Measurements from ENCODE around the gene EBP.
"Not testable (repeated sequence)": the region's sequence is repeated elsewhere in the genome, so short reads cannot be mapped to it uniquely, and the experiment has no call there.

EBP gene

DNA sequence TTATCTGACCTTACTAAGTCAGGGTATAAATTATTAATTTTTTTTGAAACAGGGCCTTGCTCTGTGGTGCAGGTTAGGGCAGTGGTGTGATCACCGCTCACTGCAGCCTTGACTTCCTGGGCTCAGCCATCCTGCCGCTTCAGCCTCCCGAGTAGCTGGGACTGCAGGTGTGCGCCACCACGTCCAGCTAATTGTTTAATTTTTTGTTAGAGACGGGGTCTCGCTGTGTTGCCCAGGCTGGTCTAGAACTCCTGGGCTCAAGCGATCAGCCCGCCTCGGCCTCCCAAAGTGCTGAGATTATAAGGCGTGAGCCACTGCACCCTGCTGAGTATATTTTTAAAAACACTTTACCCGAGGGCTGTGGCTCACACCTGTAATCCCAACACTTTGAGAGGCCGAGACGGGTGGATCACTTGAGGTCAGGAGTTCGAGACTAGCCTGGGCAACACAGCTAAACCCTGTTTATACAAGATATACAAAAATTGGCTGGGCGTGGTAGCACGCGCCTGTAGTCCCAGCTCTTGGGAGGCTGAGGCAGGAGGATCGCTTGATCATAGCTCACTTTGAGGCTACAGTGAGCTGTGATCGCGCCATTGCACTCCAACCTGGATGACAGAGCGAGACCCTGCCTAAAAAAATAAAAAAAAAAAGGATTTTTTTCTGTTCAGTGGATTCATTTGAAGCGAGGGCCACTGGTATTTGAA lies 17.2 kb downstream of the EBP start:
- H3K36me3 ChIP-seq (ENCODE audit: control insufficient read depth, insufficient read depth, low read length): no peaks in the 10 kb centered on the region
- H3K9me3 ChIP-seq (ENCODE audit: control insufficient read depth, low read length): no peaks in the 10 kb centered on the region
- H3K27ac ChIP-seq (ENCODE audit: insufficient read depth, low read length, poor library complexity, severe bottlenecking): peak overlapping the region; percentile 91
- no peak overlapping the region for H3K4me3 ChIP-seq (ENCODE audit: insufficient read depth, low read depth, low read length, poor library complexity, severe bottlenecking)
- H3K4me1 ChIP-seq (ENCODE audit: control insufficient read depth, insufficient read depth, low read length, poor library complexity, severe bottlenecking): peaks cover 11% of the 10 kb centered on the region
- DNase-seq: no peak
- H3K27me3 ChIP-seq (replicated peaks; ENCODE audit: control insufficient read depth, insufficient read depth, low read length, poor library complexity, severe bottlenecking): no peaks in the 10 kb centered on the region

DNA sequence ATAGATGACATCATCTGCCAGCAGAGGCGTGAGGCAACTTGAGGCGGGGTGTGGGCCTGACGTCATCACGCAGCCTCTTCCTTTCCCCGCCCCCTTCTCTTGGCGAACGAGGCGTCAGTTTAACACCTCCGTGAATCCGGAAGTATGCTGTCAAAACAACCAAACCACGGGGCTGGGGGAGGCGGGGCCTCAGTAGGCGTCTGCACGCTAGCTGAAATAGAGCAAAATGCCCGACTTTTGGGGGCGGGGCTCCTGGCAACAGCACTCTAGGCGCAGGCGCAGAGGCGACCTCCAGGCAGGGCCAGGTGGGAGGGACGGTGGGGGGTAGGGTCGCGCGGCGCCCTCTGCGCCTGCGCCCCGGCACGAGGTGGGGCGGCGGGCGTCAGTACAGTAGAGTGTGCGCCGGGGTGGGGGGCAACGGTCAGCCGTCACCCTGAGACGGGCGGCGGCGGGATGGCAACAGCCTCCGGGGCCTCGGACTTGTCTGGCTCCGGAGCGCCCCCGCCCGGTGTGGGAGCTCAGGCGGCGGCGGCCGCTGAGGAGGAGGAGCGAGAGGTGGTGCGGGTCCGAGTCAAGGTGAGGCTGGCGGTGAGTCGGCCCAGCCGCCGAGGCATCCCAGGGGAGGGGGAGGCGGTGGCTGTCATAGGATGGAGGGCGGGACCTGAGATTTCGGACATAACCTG lies 17.9 kb downstream of the EBP start, which contains the start of gene TBC1D25:
Gene TBC1D25, plus strand, starts transcription at position 370 of the 683 bp plus-strand sequence. Its CDS starts 84 bp downstream, at position 454.
- Histone ChIP-seq H3K27ac (ENCODE audit: insufficient read depth, low read length, poor library complexity, severe bottlenecking) (peak within 1 kb of the TSS; percentile 91), H3K27me3 (replicated peaks; ENCODE audit: control insufficient read depth, insufficient read depth, low read length, poor library complexity, severe bottlenecking) (no peaks in the 10 kb centered on the region), H3K36me3 (ENCODE audit: control insufficient read depth, insufficient read depth, low read length) (no peaks in the 10 kb centered on the region), H3K4me1 (ENCODE audit: control insufficient read depth, insufficient read depth, low read length, poor library complexity, severe bottlenecking) (peaks cover 11% of the 10 kb centered on the region), H3K9me3 (ENCODE audit: control insufficient read depth, low read length) (no peaks in the 10 kb centered on the region), H3K4me3 (ENCODE audit: insufficient read depth, low read depth, low read length, poor library complexity, severe bottlenecking) (peak within 1 kb of the TSS; percentile 61)
- peak; percentile 96 for DNase-seq

DNA sequence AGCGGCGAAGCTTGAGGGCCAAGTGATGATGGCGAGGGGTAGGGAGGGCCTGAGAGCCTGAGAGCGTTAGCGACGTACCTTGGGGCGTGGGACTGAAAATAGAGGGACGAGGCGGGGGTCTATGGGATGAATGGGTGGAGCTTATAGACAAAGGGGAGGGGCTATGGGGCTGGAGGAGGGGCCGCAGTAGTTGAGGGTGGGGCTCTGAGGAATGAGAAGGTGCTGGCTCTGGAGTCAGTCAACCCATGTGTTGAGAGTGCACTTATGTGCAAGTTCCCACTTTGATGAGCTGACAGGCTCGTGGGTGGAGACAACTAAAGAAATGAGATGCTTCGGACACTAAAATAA lies 18.4 kb downstream of the EBP start:
- H3K4me1 ChIP-seq (ENCODE audit: control insufficient read depth, insufficient read depth, low read length, poor library complexity, severe bottlenecking): peaks cover 11% of the 10 kb centered on the region
- H3K27me3 ChIP-seq (replicated peaks; ENCODE audit: control insufficient read depth, insufficient read depth, low read length, poor library complexity, severe bottlenecking): no peaks in the 10 kb centered on the region
- peak overlapping the region; percentile 91 for H3K27ac ChIP-seq (ENCODE audit: insufficient read depth, low read length, poor library complexity, severe bottlenecking)
- no peaks in the 10 kb centered on the region for H3K36me3 ChIP-seq (ENCODE audit: control insufficient read depth, insufficient read depth, low read length)
- peak overlapping the region; percentile 61 for H3K4me3 ChIP-seq (ENCODE audit: insufficient read depth, low read depth, low read length, poor library complexity, severe bottlenecking)
- H3K9me3 ChIP-seq (ENCODE audit: control insufficient read depth, low read length): no peaks in the 10 kb centered on the region
- peak; percentile 41 to 47 (median 44) for DNase-seq

DNA sequence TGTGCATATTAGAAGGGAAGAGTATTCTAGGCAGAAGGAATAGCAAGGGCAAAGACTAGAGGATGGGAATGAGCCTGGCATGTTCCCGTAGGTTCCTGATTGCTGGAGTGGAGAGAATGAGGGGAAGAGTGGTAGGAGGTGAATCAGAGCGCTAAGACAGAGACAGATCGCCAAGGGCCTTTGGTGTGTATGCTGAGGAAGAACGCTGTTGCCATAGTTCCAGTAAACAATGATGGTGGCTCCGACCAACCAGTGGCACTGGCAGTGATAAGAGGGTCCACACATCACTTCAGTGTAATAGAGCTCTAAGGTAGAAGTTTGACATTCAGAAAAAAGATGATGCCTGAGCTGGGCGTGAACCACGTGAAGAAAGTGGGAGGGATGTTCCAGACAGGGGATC lies 18.9 kb downstream of the EBP start:
- Histone ChIP-seq H3K27ac (ENCODE audit: insufficient read depth, low read length, poor library complexity, severe bottlenecking) (peak overlapping the region; percentile 91), H3K36me3 (ENCODE audit: control insufficient read depth, insufficient read depth, low read length) (no peaks in the 10 kb centered on the region), H3K4me3 (ENCODE audit: insufficient read depth, low read depth, low read length, poor library complexity, severe bottlenecking) (peak overlapping the region; percentile 61), H3K4me1 (ENCODE audit: control insufficient read depth, insufficient read depth, low read length, poor library complexity, severe bottlenecking) (peaks cover 11% of the 10 kb centered on the region), H3K27me3 (replicated peaks; ENCODE audit: control insufficient read depth, insufficient read depth, low read length, poor library complexity, severe bottlenecking) (no peaks in the 10 kb centered on the region), H3K9me3 (ENCODE audit: control insufficient read depth, low read length) (no peaks in the 10 kb centered on the region)
- DNase-seq: no peak

DNA sequence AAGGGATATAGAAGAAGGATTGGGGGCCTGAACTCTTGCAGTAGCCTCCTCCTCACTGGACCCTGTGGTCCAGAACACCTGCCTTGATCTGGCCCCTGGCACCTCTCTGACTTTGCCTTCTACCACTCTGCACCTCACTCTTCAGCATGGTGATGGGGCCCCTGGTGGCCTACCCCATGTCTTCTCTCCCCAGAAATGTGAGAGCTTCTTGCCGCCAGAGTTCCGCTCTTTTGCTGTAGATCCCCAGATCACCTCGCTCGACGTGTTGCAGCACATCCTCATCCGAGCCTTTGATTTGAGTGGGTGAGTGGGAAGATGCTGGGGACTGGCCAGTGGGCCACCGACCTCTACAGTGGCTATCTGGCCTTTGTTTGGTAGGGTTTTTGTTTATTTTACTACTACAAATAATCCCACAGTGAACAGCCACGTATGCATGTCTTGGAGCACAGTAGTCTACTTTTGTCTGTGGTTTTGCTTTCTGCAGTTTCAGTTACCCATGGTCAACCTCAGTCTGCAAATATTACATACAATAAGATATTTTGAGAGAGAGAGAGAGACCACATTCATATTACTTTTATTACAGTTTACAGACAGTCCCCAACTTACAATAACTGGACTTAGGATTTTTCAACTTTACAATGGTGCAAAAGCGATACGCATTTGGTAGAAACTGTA lies 19.7 kb downstream of the EBP start:
- Histone ChIP-seq H3K4me1 (ENCODE audit: control insufficient read depth, insufficient read depth, low read length, poor library complexity, severe bottlenecking) (peaks cover 11% of the 10 kb centered on the region), H3K9me3 (ENCODE audit: control insufficient read depth, low read length) (no peaks in the 10 kb centered on the region), H3K36me3 (ENCODE audit: control insufficient read depth, insufficient read depth, low read length) (no peaks in the 10 kb centered on the region), H3K27me3 (replicated peaks; ENCODE audit: control insufficient read depth, insufficient read depth, low read length, poor library complexity, severe bottlenecking) (no peaks in the 10 kb centered on the region), H3K4me3 (ENCODE audit: insufficient read depth, low read depth, low read length, poor library complexity, severe bottlenecking) (no peak overlapping the region), H3K27ac (ENCODE audit: insufficient read depth, low read length, poor library complexity, severe bottlenecking) (no peak overlapping the region)
- DNase-seq: no peak

DNA sequence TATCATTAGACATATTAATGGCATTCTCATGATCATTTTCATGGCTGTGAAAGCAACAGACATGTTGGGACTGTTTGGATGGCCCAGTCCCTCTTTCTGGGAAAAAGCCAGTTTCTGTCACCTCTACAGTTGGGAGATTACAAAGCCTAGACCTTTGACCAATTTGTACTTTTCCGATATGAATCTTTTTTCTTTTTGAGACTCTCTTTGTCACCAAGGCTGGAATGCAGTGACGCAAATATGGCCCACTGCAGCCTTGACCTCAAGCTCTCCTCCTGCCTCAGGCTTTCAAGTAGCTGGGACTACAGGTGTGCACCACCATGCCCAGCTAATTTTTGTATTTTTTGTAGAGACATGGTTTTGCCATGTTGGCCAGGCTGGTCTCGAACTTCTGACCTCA lies 27.3 kb downstream of the EBP start:
- DNase-seq: no peak
- H3K4me1 ChIP-seq (ENCODE audit: control insufficient read depth, insufficient read depth, low read length, poor library complexity, severe bottlenecking): no peaks in the 10 kb centered on the region
- H3K4me3 ChIP-seq (ENCODE audit: insufficient read depth, low read depth, low read length, poor library complexity, severe bottlenecking): no peak overlapping the region
- no peaks in the 10 kb centered on the region for H3K27me3 ChIP-seq (replicated peaks; ENCODE audit: control insufficient read depth, insufficient read depth, low read length, poor library complexity, severe bottlenecking)
- no peak overlapping the region for H3K27ac ChIP-seq (ENCODE audit: insufficient read depth, low read length, poor library complexity, severe bottlenecking)
- H3K36me3 ChIP-seq (ENCODE audit: control insufficient read depth, insufficient read depth, low read length): peaks cover 5% of the 10 kb centered on the region
- H3K9me3 ChIP-seq (ENCODE audit: control insufficient read depth, low read length): no peaks in the 10 kb centered on the region

DNA sequence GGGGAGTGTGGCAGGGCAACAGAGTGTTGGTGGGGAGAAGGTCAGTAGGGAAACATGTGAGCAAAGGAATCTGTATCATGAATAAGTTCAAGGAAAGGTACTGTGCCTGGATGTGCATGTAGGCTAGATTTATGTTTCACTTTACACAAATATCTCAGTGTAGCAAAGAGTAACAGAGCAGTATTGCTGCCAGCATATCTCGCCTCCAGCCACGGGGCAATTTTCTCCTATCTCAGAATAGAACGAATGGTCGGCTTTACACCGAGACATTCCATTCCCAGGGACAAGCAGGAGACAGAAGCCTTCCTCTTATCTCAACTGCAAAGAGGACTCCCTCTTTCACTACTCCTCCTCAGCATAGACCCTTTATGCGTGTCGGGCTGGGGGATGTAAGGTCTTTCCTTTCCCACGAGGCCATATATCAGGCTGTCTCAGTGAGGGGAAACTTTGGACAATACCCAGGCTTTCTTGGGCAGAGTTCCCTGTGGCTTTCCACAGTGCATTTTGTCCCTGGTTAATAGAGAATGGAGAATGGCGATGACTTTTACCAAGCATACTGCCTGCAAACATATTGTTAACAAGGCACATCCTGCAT lies 34.2 kb downstream of the EBP start:
- H3K27me3 ChIP-seq (replicated peaks; ENCODE audit: control insufficient read depth, insufficient read depth, low read length, poor library complexity, severe bottlenecking); H3K4me3 ChIP-seq (ENCODE audit: insufficient read depth, low read depth, low read length, poor library complexity, severe bottlenecking); H3K9me3 ChIP-seq (ENCODE audit: control insufficient read depth, low read length); H3K36me3 ChIP-seq (ENCODE audit: control insufficient read depth, insufficient read depth, low read length); H3K27ac ChIP-seq (ENCODE audit: insufficient read depth, low read length, poor library complexity, severe bottlenecking); H3K4me1 ChIP-seq (ENCODE audit: control insufficient read depth, insufficient read depth, low read length, poor library complexity, severe bottlenecking); DNase-seq: not testable (repeated sequence)

DNA sequence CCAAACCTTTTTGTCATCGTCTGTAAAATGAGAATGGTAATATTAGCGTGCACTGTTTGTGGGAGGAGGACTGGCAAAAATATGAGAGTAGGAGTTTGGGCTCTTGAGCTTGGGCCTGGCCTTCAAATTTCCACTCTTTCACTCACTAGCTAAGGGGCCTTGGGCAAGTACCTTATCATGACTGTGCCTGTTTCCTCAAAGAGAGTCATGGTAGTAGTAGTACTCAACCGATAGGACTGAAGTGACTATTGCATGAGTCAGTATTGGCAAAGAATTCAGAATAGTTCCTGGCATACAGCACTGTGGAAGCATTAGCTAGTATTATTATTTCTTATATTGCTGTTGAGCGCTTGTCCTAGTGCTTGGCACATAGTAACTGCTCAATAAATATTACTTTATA lies 36.7 kb downstream of the EBP start:
- H3K36me3 ChIP-seq (ENCODE audit: control insufficient read depth, insufficient read depth, low read length): peaks cover 7% of the 10 kb centered on the region
- no peaks in the 10 kb centered on the region for H3K9me3 ChIP-seq (ENCODE audit: control insufficient read depth, low read length)
- no peak for DNase-seq
- H3K27ac ChIP-seq (ENCODE audit: insufficient read depth, low read length, poor library complexity, severe bottlenecking): no peak overlapping the region
- no peaks in the 10 kb centered on the region for H3K4me1 ChIP-seq (ENCODE audit: control insufficient read depth, insufficient read depth, low read length, poor library complexity, severe bottlenecking)
- H3K27me3 ChIP-seq (replicated peaks; ENCODE audit: control insufficient read depth, insufficient read depth, low read length, poor library complexity, severe bottlenecking): no peaks in the 10 kb centered on the region
- H3K4me3 ChIP-seq (ENCODE audit: insufficient read depth, low read depth, low read length, poor library complexity, severe bottlenecking): no peak overlapping the region

DNA sequence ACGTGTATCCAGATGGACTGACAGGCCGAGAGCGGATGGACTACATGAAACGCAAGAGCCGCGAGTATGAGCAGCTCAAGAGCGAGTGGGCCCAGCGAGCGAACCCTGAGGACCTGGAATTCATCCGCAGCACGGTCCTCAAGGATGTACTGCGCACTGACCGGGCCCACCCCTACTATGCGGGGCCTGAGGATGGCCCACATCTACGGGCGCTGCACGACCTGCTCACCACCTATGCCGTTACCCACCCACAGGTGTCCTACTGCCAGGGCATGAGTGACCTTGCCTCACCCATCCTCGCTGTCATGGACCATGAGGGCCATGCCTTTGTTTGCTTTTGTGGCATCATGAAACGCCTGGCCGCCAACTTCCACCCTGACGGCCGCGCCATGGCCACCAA lies 38.0 kb downstream of the EBP start:
- no peak for DNase-seq
- Histone ChIP-seq H3K27me3 (replicated peaks; ENCODE audit: control insufficient read depth, insufficient read depth, low read length, poor library complexity, severe bottlenecking) (no peaks in the 10 kb centered on the region), H3K4me3 (ENCODE audit: insufficient read depth, low read depth, low read length, poor library complexity, severe bottlenecking) (no peak overlapping the region), H3K4me1 (ENCODE audit: control insufficient read depth, insufficient read depth, low read length, poor library complexity, severe bottlenecking) (no peaks in the 10 kb centered on the region), H3K27ac (ENCODE audit: insufficient read depth, low read length, poor library complexity, severe bottlenecking) (no peak overlapping the region), H3K9me3 (ENCODE audit: control insufficient read depth, low read length) (no peaks in the 10 kb centered on the region), H3K36me3 (ENCODE audit: control insufficient read depth, insufficient read depth, low read length) (peaks cover 7% of the 10 kb centered on the region)

DNA sequence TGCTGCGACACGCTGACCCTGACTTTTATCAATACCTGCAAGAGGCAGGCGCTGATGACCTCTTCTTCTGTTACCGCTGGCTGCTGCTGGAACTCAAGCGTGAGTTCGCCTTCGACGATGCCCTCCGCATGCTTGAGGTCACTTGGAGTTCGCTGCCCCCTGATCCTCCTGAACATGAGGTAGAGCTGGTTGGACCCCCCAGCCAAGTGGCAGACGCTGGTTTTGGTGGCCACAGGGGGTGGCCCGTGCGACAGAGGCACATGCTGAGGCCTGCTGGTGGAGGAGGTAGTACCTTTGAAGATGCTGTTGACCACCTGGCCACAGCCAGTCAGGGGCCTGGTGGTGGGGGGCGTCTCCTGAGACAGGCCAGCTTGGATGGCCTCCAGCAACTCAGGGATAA lies 38.4 kb downstream of the EBP start:
- H3K27me3 ChIP-seq (replicated peaks; ENCODE audit: control insufficient read depth, insufficient read depth, low read length, poor library complexity, severe bottlenecking): no peaks in the 10 kb centered on the region
- no peaks in the 10 kb centered on the region for H3K4me1 ChIP-seq (ENCODE audit: control insufficient read depth, insufficient read depth, low read length, poor library complexity, severe bottlenecking)
- peaks cover 7% of the 10 kb centered on the region for H3K36me3 ChIP-seq (ENCODE audit: control insufficient read depth, insufficient read depth, low read length)

More for the DNA sequence above, 38.4 kb downstream of the EBP start:
- DNase-seq: no peak
- H3K9me3 ChIP-seq (ENCODE audit: control insufficient read depth, low read length): no peaks in the 10 kb centered on the region
- H3K4me3 ChIP-seq (ENCODE audit: insufficient read depth, low read depth, low read length, poor library complexity, severe bottlenecking): no peak overlapping the region
- H3K27ac ChIP-seq (ENCODE audit: insufficient read depth, low read length, poor library complexity, severe bottlenecking): no peak overlapping the region
